ENCODE results near the gene C10orf105.

- no peak for TF ChIP-seq CTCF (conservative IDR thresholded peaks at IDR 0.05 in 1 of 2, IDR thresholded peaks at IDR 0.05 in 1 of 2; ENCODE audit: low read depth in 1 of 2, low read length in 2 of 2)
- no peak for TF ChIP-seq EZH2 (IDR thresholded peaks at IDR 0.05; ENCODE audit: low read length, missing control alignments)
Measured at GRCh38 chr10:71717056-71717455, 2.5 kb downstream of the C10orf105 start.

All from fibroblast of lung (primary cell).